SK-N-SH (cell line): Measurements from ENCODE around the gene POLG2.
A peak's percentile ranks its signal among the peaks of the same experiment; 100 is the strongest.

Experiments
- EP300 ChIP-seq, 2 experiments: IDR thresholded peaks; 2 replicates each; pipeline versions ENCODE4 v1.4.0 to v1.6.1; 2012; ENCODE audit warnings: borderline replicate concordance in 1 of 2, low read depth in 1 of 2, low read length in 1 of 2
- GATA2 ChIP-seq: sonication (generic); formaldehyde crosslinking; IDR thresholded peaks from 2 replicates; pipeline ENCODE4 v1.5.0; 2020; ENCODE audit warnings: mild to moderate bottlenecking, missing genetic modification reagents
- MXI1 ChIP-seq: IDR thresholded peaks from 2 replicates; pipeline ENCODE4 v1.6.1; 2012; ENCODE audit warnings: mild to moderate bottlenecking, low read depth, low read length, improper control_type of control experiment
- RCOR1 ChIP-seq: fragments of 150-350 bp; IDR thresholded peaks from 2 replicates; pipeline ENCODE4 v1.6.1; 2017; ENCODE audit warnings: antibody characterized with exemption, low read length
- TAF1 ChIP-seq: IDR thresholded peaks from 2 replicates; pipeline ENCODE4 v1.6.1; 2012; ENCODE audit warnings: low read depth, mild to moderate bottlenecking, low read length, moderate library complexity, borderline replicate concordance
- TEAD4 ChIP-seq: IDR thresholded peaks from 2 replicates; pipeline ENCODE4 v1.4.0; 2012; ENCODE audit warnings: mild to moderate bottlenecking, borderline replicate concordance; ENCODE audit not compliant: insufficient read depth
- TF ChIP-seq, protein P1 (sequence below): fragments of 200-600 bp; sonication (generic); IDR thresholded peaks from 2 replicates; pipeline ENCODE4 v1.6.1; 2017; ENCODE audit warnings: antibody characterized with exemption, mild to moderate bottlenecking, moderate library complexity
- TF ChIP-seq, protein P2 (sequence below): IDR thresholded peaks from 2 replicates; pipeline ENCODE4 v1.6.1; 2012; ENCODE audit warnings: mild to moderate bottlenecking, low read depth, low read length, moderate library complexity

- no peak for TF ChIP-seq TAF1
- TF ChIP-seq RCOR1: no peak
- TF ChIP-seq, protein P1, sequence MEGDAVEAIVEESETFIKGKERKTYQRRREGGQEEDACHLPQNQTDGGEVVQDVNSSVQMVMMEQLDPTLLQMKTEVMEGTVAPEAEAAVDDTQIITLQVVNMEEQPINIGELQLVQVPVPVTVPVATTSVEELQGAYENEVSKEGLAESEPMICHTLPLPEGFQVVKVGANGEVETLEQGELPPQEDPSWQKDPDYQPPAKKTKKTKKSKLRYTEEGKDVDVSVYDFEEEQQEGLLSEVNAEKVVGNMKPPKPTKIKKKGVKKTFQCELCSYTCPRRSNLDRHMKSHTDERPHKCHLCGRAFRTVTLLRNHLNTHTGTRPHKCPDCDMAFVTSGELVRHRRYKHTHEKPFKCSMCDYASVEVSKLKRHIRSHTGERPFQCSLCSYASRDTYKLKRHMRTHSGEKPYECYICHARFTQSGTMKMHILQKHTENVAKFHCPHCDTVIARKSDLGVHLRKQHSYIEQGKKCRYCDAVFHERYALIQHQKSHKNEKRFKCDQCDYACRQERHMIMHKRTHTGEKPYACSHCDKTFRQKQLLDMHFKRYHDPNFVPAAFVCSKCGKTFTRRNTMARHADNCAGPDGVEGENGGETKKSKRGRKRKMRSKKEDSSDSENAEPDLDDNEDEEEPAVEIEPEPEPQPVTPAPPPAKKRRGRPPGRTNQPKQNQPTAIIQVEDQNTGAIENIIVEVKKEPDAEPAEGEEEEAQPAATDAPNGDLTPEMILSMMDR: peak; percentile 92
- TF ChIP-seq GATA2 (CRISPR knock-in tag): no peak
- TF ChIP-seq, protein P2, sequence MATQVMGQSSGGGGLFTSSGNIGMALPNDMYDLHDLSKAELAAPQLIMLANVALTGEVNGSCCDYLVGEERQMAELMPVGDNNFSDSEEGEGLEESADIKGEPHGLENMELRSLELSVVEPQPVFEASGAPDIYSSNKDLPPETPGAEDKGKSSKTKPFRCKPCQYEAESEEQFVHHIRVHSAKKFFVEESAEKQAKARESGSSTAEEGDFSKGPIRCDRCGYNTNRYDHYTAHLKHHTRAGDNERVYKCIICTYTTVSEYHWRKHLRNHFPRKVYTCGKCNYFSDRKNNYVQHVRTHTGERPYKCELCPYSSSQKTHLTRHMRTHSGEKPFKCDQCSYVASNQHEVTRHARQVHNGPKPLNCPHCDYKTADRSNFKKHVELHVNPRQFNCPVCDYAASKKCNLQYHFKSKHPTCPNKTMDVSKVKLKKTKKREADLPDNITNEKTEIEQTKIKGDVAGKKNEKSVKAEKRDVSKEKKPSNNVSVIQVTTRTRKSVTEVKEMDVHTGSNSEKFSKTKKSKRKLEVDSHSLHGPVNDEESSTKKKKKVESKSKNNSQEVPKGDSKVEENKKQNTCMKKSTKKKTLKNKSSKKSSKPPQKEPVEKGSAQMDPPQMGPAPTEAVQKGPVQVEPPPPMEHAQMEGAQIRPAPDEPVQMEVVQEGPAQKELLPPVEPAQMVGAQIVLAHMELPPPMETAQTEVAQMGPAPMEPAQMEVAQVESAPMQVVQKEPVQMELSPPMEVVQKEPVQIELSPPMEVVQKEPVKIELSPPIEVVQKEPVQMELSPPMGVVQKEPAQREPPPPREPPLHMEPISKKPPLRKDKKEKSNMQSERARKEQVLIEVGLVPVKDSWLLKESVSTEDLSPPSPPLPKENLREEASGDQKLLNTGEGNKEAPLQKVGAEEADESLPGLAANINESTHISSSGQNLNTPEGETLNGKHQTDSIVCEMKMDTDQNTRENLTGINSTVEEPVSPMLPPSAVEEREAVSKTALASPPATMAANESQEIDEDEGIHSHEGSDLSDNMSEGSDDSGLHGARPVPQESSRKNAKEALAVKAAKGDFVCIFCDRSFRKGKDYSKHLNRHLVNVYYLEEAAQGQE: no peak
- no peak for TF ChIP-seq EP300 (IDR thresholded peaks at IDR 0.05; ENCODE audit: borderline replicate concordance in 1 of 2, low read depth in 1 of 2, low read length in 1 of 2)
- TF ChIP-seq TEAD4: no peak
- no peak for TF ChIP-seq MXI1
These were observed 5.6 kb downstream of the POLG2 start for GRCh38 chr17:64491034-64491860.
